H1 (cell line): Measurements from ENCODE around the gene FCGR2B. TPM values are rescaled to one million over a fixed set of nuclear protein-coding genes. Genes with fewer than 3 reads are reported as not detected.

Experiments
- EP300 ChIP-seq, 2 experiments: IDR thresholded peaks; 1 replicate in 1 of 2; 2 replicates in 1 of 2; pipeline ENCODE4 v1.6.1; 2011 to 2012; ENCODE audit warnings: low read depth in 2 of 2, low read length in 2 of 2, mild to moderate bottlenecking in 2 of 2, borderline replicate concordance in 1 of 2, inconsistent platforms in 1 of 2, moderate library complexity in 1 of 2
- polyA plus RNA-seq, 7 experiments: library from polyadenylated mRNA; depleted of rRNA in 3 of 7; stranded (reverse) in 5 of 7; unstranded in 2 of 7; fragments of >200 nt in 5 of 7; fragments of 200-250 nt in 2 of 7; gene quantifications; 1 replicate in 5 of 7; 2 replicates in 1 of 7; 4 replicates in 1 of 7; pipeline versions ENCODE4 v1.2.1 to v1.2.3, GENCODE V29; 2011 to 2013; ENCODE audit warnings: missing spikeins in 2 of 7, mixed read lengths in 2 of 7
- total RNA-seq: library from RNA; stranded (reverse); fragmentation: NEBNext Ultra II Directional; extraction: Animal tissue kit (Norgen Biotek cat#: 25700); gene quantifications from 2 replicates; pipeline ENCODE4 v1.2.1, GENCODE V29; 2021

Gene FCGR2B
- total and polyA plus RNA-seq, 2 of the 8 experiments (the other 6 are each of a cell fraction or from before 2014, with no cell fraction given): 0.05 TPM; not detected in 1

DNA sequence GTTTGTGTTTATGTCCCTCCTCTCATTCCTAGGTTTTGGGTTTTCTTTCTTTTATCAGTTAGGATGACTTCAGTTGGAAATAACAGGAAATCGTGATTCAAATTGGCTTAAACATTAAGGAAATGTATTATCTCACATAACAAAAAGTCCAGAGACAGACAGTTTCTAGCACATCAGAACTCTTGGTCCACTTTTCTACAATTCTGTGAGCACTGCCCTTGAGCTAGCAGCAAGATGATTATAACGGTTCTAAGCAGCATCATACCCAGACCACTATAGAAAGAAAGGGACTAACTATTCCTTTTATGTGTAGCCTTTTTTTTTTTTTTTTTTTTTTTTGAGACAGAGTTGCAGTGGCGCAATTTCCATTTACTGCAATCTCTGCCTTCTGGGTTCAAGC, 18.9 kb downstream of the FCGR2B start (continued):
- TF ChIP-seq EP300 (IDR thresholded peaks at IDR 0.05; ENCODE audit: borderline replicate concordance in 1 of 2, low read depth in 2 of 2, low read length in 2 of 2): no peak
